Measurements from ENCODE around the gene TAOK3.

DNA sequence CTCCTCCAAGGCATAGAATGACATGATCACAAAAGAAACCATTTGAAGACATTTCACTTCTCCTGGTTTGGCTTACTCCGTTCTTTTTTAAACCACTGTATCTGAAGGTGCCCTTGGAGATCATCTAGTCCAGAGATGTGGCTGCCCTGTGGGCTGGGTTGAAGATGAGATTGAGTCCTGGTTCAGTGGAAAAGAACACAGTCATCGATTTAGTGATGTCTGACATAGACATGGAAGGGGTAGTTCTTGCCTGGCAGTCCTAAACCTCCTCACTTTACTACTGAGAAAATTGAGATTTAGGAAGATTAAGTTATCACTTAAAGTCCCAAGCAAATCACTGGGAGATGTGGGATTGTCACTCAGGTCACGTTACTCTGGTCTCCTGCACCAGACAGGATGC lies 271.7 kb downstream of the TAOK3 start:
- TF ChIP-seq CTCF (IDR thresholded peaks at IDR 0.05) (no peak), EZH2 (IDR thresholded peaks at IDR 0.05; ENCODE audit: borderline replicate concordance, insufficient read depth, low read depth, low read length, poor library complexity, severe bottlenecking) (no peak)

All from B cell (primary cell).